IPS-NIHi7 (cell line): ENCODE data around the gene HUWE1.

ENCODE experiments used
- DNase-seq: peaks from one replicate; pipeline ENCODE4 v3.0.0; 2012; ENCODE audit warnings: mixed read lengths; ENCODE audit errors: extremely low spot score

The HUWE1 gene

DNA sequence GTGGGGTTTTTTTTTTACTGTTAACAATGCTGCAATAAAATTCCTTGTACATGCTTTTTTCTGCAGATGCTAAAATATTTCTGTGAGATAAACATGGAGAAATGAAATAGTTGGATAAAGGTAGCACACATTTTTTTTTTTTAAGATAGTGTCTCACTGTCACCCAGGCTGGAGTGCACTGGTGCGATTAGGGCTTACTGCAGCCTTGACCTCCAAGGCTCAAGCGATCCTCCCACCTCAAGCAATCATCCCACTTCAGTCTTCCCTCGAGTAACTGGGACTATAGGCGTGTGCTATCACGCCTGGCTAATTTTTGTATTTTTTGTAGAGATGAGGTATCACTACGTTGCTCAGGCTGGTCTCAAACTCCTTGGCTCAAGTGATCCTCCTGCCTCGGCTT lies 1.8 kb upstream of the HUWE1 start:
- no peak for DNase-seq

DNA sequence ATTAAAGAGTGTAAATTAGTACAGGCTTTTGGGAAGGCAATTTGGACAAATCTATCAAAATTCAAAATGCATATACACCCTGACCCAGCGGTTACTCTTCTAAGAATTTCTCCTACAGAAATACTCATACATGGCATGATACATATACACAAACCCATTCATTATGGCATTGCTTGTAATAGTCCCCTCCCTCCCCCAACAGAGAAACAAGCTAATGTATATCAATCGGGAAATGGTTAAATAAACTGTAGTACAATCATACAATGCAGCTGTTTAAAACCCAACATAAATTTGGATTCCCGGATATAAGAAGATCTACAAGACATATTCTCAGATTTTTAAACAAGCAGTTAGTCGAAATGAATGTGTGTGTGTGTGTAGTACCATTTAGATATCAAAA lies 808 bp downstream of the HUWE1 start:
- DNase-seq = no peak

DNA sequence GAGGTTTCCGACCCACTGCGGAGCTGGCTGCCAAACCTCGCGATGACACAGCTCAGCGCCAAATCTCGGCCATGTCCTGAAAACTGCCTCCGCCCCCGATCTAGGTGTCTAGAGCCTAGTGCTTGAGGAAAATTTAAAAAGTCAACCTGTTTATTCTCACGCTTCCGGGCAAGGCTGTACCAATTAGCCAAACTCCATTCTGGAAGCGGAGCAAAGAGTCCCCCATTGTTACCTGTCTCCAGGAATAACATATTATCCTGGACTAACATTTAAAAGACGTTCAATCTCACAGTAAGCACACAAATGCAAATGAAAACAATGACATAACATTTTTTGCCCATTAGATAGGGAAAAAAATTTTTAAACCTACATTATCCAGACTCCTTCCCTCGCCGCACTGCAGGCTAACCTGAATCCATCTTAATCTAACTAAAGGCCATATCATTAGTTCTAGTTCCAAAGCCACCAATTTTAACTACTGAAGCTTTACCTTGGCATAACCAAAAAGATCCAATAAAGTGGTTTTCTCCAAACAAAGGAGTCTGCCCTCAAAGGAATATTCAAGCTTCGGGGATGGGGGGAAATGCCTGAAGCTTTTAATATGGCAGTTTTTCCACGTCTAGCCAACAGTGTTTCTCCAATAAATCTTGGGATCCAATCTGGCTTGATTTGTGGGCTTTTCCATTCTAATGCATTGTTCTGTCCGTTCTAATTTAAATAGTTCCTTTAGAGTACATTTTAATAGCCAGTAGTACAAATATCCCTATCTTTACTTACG lies 1.9 kb downstream of the HUWE1 start:
- DNase-seq = no peak

DNA sequence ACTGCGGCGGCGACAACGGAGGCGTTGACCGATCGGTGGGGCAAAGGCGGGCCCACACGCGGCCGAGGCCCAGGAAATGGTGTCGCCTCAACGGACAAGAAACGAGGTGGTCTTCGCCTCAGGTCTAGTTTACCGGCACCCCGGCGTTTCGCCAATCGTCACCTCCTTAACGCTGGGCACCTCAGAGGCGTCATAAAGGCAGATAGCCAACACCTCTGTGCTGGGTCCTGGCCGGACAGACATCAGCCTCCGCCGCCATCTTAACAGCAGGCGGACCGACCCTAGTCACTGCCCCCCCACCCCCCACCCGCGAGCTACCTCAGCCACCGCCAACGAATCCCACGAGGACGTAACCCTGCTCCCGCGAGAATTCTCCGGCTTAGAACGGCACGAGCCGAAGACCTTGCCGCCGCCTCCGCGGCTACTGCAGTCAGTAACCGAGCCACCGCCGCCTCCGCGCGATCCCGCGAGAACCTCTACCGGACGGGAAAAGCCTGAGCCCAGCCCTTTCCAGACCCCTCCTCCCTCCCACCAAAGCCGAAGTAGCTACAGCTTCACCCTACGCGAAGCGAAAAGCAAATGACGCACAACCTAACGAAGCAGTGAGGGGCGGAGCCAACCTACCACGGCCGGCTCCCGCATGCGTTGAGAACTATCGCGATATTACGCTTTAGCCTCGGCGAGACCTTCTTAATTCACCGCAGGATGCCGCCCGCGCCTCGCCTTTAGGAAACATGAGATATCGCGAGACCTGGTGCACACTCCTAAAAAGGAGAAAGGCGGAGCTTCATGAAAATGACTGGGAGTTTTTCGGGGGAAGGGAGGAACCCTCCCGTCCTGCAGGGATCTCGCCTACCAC lies 2.7 kb downstream of the HUWE1 start:
- DNase-seq = peak; percentile 71

DNA sequence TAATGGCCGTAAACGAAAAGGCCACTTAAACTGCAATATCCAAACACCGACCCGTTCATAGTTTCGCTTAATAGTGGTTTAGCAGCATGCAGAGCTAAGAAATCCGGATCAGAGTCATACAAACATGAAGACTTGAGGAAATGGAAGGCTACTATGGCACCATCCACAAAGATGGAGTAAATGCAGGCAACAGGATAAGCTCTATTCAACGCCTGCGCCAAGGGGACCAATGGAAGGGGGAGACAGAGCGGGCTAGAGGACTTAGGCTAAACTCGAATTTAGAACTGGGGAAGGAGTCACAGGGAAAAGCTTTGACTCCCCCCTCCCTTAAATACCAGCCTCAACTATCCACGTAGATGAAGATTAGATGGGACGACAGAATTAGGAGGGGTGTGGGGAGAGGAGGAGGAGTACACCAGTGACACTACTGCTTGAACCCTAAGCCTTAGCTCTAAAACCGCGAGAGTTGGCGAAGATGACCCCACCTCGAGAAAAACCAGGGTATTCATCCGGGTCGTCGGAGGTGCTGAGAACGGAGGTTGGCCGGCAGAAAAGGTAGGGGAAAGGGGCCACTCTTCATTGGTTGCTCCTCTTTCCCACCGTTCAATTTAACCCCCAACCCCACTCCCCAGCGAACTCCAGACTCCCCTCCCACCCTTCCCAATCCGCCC lies 3.5 kb downstream of the HUWE1 start:
- DNase-seq = peak; percentile 11

DNA sequence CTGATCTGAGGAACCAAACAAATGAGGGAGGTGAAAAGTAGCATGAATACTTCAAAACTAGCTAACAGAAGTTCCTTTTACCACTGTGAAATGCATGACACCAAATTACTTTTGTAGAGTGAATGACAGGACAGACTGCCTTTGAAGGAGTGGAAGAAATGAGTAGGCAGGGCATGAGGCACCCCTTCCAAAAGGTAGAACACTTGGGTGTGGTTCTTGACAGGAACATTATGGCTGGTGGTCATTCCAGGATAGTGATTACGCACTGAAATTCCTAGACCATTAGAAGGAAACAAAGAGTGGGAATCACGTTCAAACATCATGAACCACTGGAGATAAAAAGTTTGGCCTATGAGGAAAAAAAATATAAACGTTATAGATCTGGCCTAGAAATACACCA lies 4.9 kb downstream of the HUWE1 start:
- no peak for DNase-seq

DNA sequence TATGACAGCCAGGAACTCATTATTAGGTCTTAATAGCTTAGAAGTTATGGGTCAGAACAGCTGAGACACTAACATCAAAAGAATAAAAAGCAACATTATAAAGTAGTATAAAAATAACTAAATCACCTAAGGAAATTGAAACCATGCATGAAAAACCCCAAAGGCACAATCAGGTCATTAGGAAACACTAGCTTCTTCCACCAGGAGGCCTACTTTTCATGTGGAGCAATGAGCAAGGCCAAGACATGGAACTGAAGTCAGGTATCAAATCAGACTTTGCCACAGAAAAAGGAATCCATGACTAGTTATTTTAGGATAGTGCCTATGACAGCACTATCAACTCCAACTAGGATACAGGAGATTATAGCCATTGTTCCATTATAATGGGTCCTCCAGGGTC lies 7.9 kb downstream of the HUWE1 start:
- no peak for DNase-seq

DNA sequence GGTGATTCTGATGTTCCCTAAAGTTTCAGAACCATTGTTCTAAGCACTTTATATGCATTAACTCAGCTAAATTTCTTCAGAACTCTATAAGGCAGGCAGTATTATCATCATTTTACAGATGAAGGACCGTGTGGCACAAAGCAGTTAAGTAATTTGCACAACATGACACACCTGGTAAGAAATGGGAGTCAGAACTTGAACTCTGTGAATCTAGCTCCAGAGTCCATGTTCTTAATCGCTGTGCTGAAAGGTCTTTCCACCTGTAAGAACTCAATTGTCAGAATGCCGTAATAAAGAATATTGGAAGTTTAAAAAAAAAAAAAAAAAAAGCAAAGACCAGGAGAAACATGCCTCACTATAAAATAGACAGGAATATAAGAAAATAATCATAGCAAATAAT lies 9.2 kb downstream of the HUWE1 start:
- no peak for DNase-seq

DNA sequence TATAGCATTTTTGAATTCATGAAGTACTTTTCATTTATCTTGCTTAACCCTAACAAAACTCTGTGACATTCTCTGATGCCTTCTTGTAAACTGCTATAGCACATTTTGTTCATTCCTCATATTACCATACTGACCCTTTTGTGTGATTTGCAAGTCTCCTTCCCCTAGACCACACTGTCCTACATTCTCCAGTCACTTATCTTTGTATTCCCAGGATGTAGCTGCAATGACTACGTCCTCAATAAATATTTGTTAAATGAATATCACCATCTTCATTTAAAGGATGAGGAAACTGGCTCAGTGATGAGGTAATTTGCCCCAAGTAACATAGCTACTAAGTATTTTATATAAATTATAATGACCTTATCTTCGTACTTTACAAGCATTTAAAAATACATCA lies 11.9 kb downstream of the HUWE1 start:
- DNase-seq = no peak

DNA sequence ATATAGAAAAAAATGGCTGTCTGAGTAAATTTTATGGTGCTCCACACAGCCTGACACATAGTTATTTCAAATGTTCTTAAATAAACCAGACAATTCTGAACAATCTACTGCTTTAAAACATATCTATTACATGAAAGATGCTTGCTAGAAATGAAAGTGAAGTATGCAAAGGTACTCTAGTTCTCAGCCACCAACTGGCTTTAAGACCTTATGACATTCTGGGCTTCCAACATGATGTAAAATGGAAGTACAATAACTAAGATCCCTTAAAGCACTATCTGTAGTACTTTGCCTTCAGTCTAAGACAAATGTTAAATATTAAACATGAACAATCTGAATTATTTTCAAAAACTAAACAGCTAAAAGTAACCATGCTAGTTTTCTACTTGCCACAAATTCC lies 17.3 kb downstream of the HUWE1 start:
- no peak for DNase-seq

DNA sequence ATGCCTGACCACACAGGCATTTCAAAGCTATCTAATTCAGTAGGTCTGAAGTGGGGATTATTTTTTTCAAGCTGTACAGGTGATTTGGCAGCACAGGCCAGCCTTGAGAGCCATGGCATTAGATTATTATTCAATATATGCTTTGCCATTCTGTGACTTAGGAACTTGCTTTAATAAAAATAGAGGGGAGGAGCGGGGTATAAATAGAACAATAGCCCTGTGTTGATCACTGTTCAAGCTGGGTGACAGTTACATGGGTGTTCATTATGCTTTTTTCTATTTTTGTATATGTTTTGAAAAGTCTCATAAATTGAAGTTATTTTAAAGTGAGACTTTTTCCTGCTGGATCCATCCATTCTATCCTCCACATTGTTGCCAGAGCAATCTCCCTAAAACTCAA lies 20.3 kb downstream of the HUWE1 start:
- no peak for DNase-seq

DNA sequence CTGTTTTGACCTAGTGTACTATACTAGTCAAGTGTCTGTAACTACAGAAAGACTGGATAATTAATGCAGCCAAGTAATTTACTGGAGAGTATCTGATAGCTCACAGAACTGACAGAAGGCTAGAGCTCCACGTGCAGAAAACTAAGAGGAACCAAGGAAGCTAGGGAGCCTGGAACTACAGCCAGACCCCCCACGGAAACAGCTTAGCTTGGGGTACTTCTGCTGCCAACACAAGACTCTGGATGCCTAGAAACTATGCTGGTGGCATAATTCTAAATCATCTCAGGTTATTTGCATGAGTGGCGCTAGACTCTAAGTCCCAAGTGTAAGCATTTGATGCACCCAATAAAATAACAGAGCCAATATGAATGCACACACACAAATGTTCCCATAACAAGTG lies 26.5 kb downstream of the HUWE1 start:
- DNase-seq = no peak

DNA sequence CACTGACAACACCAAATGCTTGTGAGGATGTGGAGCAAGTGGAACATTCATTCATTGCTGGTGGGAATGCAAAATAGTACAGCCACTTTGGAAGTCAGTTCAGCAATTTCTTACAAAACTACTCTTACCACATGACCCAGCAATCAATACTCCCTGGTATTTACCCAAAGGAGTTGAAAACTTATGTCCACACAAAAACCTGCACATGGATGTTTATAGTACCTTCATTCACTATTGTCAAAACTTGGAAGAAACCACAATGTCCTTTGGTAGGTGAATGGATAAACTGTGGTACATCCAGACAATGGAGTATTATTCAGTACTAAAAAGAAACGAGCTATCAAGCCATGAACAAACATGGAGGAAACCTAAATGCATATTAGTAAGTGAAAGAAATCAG lies 27.5 kb downstream of the HUWE1 start:
- DNase-seq = no peak

DNA sequence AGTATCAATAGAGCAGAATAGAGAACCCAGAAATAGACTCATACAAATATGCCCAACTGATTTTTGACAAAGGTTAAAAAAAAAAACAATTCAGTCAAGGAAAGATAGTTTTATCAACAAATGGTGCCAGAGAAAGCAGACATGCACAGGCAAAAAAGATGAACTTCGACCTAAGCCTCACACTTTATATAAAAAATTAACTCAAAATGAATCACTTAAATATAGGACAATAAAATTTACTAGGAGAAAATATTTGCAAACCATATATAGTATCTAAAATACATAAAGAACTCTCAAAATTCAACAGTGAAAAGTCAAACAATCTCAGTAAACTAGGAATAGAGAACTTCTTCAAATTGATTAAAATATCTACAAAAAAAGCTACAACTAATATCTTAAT lies 29.7 kb downstream of the HUWE1 start:
- no peak for DNase-seq

DNA sequence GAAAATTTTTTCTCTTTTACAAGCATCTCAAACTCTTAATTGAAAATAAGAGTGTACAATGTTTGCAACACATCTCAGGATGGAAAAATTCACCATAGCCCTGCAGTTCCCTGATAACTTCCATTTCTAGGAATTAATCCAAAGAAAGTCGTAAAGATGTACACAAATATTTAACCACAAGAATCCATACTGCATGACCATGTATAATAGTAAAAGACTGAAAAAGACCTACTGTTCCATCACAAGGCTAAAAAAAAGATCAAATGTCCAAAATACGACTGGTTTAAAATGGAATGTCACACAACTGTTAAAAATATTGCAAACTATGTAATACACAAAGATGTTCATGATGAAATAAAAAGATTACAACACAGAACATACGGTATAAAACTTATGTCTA lies 32.1 kb downstream of the HUWE1 start:
- no peak for DNase-seq

DNA sequence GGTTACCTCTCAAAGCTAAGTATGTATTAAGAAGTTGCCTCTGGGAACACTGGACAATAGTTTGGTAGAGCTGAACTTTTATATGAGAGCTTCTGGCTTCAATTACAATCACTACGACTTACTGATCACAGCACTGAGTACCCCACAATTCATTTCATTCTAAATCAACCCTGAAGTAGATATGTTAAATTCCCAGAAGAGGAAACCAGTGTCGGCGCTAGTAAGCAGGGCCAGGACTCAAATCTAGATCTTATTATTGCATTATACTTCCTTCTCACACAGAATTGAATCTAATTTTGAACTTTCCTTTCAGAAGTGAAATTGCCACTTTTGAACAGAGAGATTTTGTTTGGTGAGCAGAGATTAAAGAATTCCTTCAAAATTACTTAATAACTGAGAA lies 41.8 kb downstream of the HUWE1 start:
- DNase-seq = no peak

DNA sequence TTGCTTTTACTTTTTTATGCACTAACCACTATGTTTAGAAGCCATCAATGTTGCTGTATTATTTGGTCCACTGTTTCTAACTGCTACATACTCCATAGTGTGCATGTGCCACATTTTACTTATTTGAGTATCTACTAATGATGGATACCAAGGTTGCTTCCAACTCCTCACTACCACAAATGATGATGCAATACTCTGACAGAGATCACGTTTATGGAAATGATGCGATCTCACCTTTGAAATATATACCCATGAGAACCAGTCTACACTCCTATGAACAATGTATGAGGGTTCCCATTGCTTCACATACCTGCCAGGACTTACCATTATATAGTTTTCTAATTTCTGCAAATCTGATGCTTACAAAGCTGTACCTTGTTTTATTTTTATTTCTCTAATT lies 44.2 kb downstream of the HUWE1 start:
- DNase-seq = no peak

DNA sequence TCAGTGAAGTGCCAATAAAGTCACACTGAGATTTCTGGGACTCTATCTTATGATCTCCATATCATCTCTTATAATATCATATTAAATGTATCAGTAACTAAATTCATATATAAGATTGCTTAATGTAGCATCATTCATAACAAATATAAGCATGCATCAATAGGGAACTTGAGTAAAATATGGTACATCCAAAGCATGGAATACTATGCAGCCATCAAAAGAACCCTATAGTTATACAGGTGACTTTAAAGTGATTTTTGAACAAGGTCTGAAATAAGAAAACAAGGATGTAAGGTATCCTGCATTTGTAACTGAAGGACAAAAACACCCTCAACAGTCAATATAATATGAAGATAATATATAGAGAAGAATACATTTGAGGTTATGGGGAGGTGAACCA lies 47.3 kb downstream of the HUWE1 start:
- DNase-seq = no peak

DNA sequence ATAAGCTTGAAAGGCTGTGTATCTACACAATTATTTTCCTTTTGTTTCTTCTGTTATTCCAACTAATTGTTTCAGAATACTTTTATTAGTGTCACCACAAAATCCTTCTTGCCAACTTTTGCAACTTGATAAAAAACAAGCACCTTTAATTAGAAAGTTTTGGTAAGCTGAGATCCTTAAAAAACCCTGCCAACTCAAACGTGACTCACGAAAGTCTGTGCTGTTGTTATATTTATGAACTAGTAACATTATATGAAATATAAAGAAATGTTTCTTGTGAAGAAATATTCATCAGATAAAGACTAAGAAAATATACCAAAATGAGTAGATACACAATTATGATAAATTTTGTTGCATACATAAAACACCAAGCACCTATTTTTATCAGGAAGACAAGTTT lies 49.0 kb downstream of the HUWE1 start:
- DNase-seq = no peak

DNA sequence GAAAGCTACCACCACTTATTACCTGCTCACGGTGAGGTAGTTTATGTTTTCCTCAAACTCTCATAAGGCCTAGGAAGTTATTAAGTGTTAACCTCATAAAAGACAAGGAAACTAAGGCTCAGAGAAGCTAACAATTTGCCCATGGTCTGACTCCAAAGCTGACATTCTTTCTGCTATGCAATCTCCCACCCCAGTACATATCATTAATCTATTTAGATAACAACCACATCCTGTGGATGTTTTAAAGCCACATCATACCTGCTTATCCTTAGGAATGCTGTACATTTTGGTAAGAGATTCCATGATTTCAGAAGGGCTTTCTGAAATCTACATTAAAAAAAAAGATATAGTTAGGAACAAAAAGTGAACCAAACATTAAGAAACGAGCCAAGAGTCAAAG lies 55.4 kb downstream of the HUWE1 start:
- no peak for DNase-seq

DNA sequence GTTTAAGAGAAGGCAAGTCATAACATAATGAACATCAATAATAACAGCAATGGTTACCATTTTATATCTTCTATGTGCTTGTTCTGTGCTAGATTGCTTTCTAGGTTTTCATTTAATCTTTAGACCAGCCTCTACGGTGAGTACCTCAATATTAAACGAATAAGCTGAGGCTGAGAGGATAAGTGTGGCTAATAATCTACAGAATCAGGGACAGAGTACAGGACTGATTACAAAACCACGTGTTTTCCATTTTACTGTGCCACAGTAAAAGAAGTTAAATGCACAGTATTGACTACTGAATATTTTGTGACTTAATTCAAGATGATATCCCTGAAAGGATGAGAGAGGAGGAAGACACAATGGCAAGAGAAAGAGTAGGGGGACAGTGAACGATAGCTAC lies 56.3 kb downstream of the HUWE1 start:
- DNase-seq = no peak

DNA sequence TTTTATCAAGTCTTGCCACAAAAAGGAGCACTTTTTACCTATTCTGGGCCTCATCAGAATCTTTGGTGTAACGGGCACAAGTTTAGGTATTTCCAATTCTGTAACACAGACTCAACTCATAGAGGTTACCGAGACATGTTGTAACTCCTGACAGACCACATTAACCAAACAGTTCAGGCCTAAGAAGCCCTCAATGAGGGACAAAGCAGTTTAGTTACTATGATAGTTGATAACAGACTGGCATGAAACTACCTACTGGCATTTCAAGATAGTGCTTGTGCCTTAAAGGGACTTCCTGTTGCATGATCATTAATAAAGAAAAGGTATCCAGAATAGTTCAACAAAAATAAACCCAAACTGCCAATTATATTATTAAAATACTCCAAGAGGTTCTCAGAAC lies 64.1 kb downstream of the HUWE1 start:
- DNase-seq = no peak
